Large intestine (tissue), 3 donors: Measurements from ENCODE around the gene LDB2. TPM values are rescaled to one million over a fixed set of nuclear protein-coding genes. Genes with fewer than 3 reads are reported as not detected.

Experiments
- DNase-seq, 2 donors: peaks; one replicate each; pipeline versions ENCODE4 v3.0.0 to v3.0.0-alpha.2; 2013
- H3K27ac ChIP-seq: one replicate; pipeline ENCODE4 v1.5.1; 2013; ENCODE audit warnings: low read length
- H3K27me3 ChIP-seq: 2 replicates; pipeline ENCODE4 v1.6.1; 2013; ENCODE audit warnings: low read length; ENCODE audit not compliant: control insufficient read depth, insufficient read depth
- H3K36me3 ChIP-seq: 2 replicates; pipeline ENCODE4 v1.6.1; 2013; ENCODE audit warnings: low read length; ENCODE audit not compliant: control insufficient read depth, insufficient read depth
- H3K4me1 ChIP-seq: one replicate; pipeline ENCODE4 v1.6.1; 2013; ENCODE audit warnings: low read length; ENCODE audit not compliant: control insufficient read depth, insufficient read depth
- H3K4me3 ChIP-seq: one replicate; pipeline ENCODE4 v1.5.1; 2013; ENCODE audit warnings: low read length
- H3K9me3 ChIP-seq: one replicate; pipeline ENCODE4 v1.6.1; 2013; ENCODE audit warnings: mild to moderate bottlenecking, low read depth, low read length, moderate library complexity; ENCODE audit not compliant: control insufficient read depth
- WGBS: methylation state at CpG from one replicate; pipeline ENCODE4 v1.1.5; 2013; ENCODE audit warnings: low lambda C conversion rate; ENCODE audit not compliant: insufficient coverage; 5-methylcytosine and 5-hydroxymethylcytosine counted together
- polyA plus RNA-seq: library from polyadenylated mRNA; unstranded; fragments of 120-200 nt; gene quantifications from one replicate; pipeline ENCODE4 v1.2.1, GENCODE V29; 2013

LDB2 gene
- polyA plus RNA-seq, 1 donor: 17.2 TPM

DNA sequence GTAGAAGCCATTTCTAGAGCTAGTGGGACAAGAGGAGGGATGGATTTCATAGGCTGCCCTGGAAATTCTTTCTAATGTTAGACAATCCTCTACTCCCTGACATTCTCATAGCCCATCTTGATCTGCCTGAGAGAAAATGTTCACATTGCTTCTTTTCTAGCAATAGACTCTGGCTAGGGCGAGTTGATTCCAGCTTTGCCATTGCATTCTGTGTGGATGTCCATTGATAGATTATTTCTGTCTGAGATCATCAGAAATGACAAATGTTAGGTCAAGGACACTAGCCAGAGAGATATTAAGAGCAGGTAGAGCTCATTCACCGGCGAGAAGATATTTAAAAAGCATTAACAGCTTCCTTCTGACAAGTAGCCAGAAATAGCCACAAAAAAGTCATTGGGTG, 184.7 kb downstream of the LDB2 start:
- Histone ChIP-seq H3K27me3 (no peaks in the 10 kb centered on the region), H3K4me1 (no peaks in the 10 kb centered on the region), H3K4me3 (no peak overlapping the region), H3K36me3 (no peaks in the 10 kb centered on the region), H3K9me3 (no peaks in the 10 kb centered on the region), H3K27ac (no peak overlapping the region)
- WGBS: no CpG with 5 or more reads among the region's 3 CpGs
- DNase-seq: no peak

- no peak overlapping the region for H3K4me3 ChIP-seq
- no peak for DNase-seq
- H3K9me3 ChIP-seq: no peaks in the 10 kb centered on the region
- H3K36me3 ChIP-seq: no peaks in the 10 kb centered on the region
- H3K4me1 ChIP-seq: no peaks in the 10 kb centered on the region
- no peak overlapping the region for H3K27ac ChIP-seq
- no peaks in the 10 kb centered on the region for H3K27me3 ChIP-seq
Observed at GRCh38 chr4:16713271-16713670, 185.2 kb downstream of the LDB2 start.

GRCh38 chr4:16710198-16710597, 188.2 kb downstream of the LDB2 start:
- no peak overlapping the region for H3K27ac ChIP-seq
- H3K27me3 ChIP-seq: no peaks in the 10 kb centered on the region
- H3K4me3 ChIP-seq: no peak overlapping the region
- H3K4me1 ChIP-seq: no peaks in the 10 kb centered on the region
- no peak for DNase-seq
- no CpG with 5 or more reads among the region's 3 CpGs for WGBS
- H3K36me3 ChIP-seq: no peaks in the 10 kb centered on the region
- no peaks in the 10 kb centered on the region for H3K9me3 ChIP-seq

DNA sequence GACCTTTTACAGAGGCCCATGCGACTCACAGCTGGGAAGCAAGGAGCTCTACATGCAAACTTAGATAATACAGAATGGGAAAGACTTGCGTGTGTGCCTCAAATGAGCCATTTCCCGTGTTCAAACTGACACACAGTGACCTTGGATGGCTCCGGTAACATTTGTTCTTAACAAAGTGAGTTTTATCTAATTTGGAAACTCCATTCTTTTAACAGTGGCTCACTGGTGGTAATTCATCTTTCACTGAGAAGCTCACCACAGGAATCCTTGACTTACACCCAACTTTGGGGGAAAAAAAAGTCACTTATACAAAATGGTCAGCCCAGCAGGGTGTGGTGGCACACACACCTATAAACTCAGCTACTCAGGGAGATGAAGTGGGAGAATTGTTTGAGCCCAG, 190.6 kb downstream of the LDB2 start:
- no peak for DNase-seq
- Histone ChIP-seq H3K9me3 (no peaks in the 10 kb centered on the region), H3K36me3 (no peaks in the 10 kb centered on the region), H3K27me3 (no peaks in the 10 kb centered on the region), H3K27ac (no peak overlapping the region), H3K4me1 (no peaks in the 10 kb centered on the region), H3K4me3 (no peak overlapping the region)
- WGBS: 80% methylated on average over 1 of the region's 4 CpGs

DNA sequence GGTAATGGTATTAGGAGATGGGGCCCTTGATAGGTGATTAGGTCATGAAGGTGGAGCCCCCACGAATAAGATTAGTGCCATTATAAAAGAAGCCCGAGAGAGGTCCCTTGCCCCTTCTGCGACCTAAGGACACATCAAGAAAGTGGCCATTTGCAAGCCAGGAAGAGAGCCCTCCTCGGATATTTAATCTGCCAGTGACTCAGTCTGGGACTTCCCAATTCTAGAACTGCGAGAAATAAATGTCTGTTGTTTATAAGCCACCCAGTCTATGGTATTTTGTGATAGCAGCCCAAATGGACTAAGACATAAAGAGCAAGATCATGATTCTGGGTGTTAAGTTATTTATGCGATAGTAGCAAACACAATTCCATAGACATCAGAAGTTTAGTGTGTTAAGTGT, 192.2 kb downstream of the LDB2 start:
- H3K4me3 ChIP-seq: no peak overlapping the region
- no peaks in the 10 kb centered on the region for H3K4me1 ChIP-seq
- no CpG with 5 or more reads among the region's 6 CpGs for WGBS
- H3K27me3 ChIP-seq: no peaks in the 10 kb centered on the region
- no peaks in the 10 kb centered on the region for H3K9me3 ChIP-seq
- H3K27ac ChIP-seq: no peak overlapping the region
- no peaks in the 10 kb centered on the region for H3K36me3 ChIP-seq
- no peak for DNase-seq

- H3K4me1 ChIP-seq: no peaks in the 10 kb centered on the region
- WGBS: no CpG with 5 or more reads among the region's 3 CpGs
Observed at GRCh38 chr4:16705341-16705740, 193.1 kb downstream of the LDB2 start.

DNA sequence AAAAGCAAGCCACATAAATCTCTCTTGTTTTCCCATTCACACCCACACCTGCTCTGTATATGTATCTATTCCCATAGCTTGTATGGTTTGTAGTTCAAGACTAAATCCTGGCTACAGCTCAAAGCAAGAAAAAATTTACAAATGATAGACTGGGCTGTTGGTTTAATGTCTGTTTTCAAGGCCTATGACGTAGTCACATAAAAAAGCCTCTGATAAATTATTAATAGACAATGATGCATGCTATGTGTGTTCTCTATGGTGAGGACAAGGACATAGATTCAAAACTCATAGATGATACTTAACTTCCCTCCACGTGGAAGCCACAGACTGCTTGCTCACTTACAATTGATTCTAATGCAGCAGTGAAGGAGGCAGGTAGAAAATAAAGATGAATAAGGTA, 194.0 kb downstream of the LDB2 start:
- WGBS: 67% methylated on average over 1 of the region's 2 CpGs
- H3K4me1 ChIP-seq: no peaks in the 10 kb centered on the region
- H3K27me3 ChIP-seq: no peaks in the 10 kb centered on the region
- H3K4me3 ChIP-seq: no peak overlapping the region
- DNase-seq: no peak
- no peak overlapping the region for H3K27ac ChIP-seq
- no peaks in the 10 kb centered on the region for H3K9me3 ChIP-seq
- no peaks in the 10 kb centered on the region for H3K36me3 ChIP-seq

More at GRCh38 chr4:16705341-16705740, 193.1 kb downstream of the LDB2 start:
- no peaks in the 10 kb centered on the region for H3K36me3 ChIP-seq
- H3K4me3 ChIP-seq: no peak overlapping the region
- H3K9me3 ChIP-seq: no peaks in the 10 kb centered on the region
- DNase-seq: no peak
- no peak overlapping the region for H3K27ac ChIP-seq
- no peaks in the 10 kb centered on the region for H3K27me3 ChIP-seq

- Histone ChIP-seq H3K27me3 (no peaks in the 10 kb centered on the region), H3K27ac (no peak overlapping the region), H3K4me1 (no peaks in the 10 kb centered on the region), H3K9me3 (no peaks in the 10 kb centered on the region), H3K36me3 (no peaks in the 10 kb centered on the region), H3K4me3 (no peak overlapping the region)
- DNase-seq: no peak
- WGBS: no CpG with 5 or more reads among the region's 1 CpG
Observed at GRCh38 chr4:16695896-16696295, 202.5 kb downstream of the LDB2 start.

GRCh38 chr4:16694884-16695276, 203.6 kb downstream of the LDB2 start:
- DNase-seq: no peak
- H3K4me1 ChIP-seq: no peaks in the 10 kb centered on the region
- H3K27ac ChIP-seq: no peak overlapping the region
- WGBS: 33% methylated on average over 1 of the region's 4 CpGs
- H3K4me3 ChIP-seq: no peak overlapping the region
- H3K27me3 ChIP-seq: no peaks in the 10 kb centered on the region
- no peaks in the 10 kb centered on the region for H3K36me3 ChIP-seq
- no peaks in the 10 kb centered on the region for H3K9me3 ChIP-seq

DNA sequence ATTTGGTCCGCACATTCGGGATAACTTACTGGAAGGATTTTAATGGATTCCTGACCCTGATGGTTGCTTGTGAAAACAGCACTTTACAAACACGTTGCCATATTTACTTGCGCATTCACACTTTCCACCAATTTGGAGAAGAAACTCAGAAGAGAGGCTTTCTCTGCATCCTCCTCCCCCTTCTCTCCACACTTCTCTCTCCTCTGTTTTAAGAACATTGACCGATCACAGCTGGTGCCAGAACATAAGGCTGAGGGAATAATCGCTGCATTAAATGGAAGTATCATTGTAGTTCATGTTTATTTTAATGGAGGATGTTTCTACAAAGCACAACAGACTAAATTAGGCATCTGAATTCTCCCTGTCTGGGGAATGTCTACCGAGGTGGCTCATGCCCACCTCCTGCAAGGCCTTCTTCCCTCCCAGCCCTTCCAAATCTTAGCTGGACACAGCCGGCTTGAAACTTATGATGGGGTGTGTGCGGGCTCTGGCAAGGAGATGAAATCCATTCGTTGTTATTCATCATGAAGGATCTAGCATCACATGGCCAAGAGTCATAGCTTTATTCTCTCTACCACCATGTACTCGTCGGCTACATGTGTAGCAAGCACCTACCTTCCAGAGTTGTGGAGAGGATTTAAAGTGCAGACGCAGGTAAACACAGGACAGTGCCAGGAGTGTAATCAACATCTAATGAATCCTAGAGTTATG, 204.1 kb downstream of the LDB2 start:
- Histone ChIP-seq H3K27ac (no peak overlapping the region), H3K4me1 (no peaks in the 10 kb centered on the region), H3K27me3 (no peaks in the 10 kb centered on the region), H3K9me3 (no peaks in the 10 kb centered on the region), H3K36me3 (no peaks in the 10 kb centered on the region), H3K4me3 (no peak overlapping the region)
- 50% methylated on average over 2 of the region's 13 CpGs for WGBS
- DNase-seq: peak in 1 of 2 donors; percentile 3

GRCh38 chr4:16693641-16694040, 204.8 kb downstream of the LDB2 start:
- H3K4me3 ChIP-seq: no peak overlapping the region
- H3K36me3 ChIP-seq: no peaks in the 10 kb centered on the region
- no peak overlapping the region for H3K27ac ChIP-seq
- no peak for DNase-seq
- no peaks in the 10 kb centered on the region for H3K9me3 ChIP-seq
- WGBS: 90% methylated on average over 2 of the region's 3 CpGs
- H3K4me1 ChIP-seq: no peaks in the 10 kb centered on the region
- no peaks in the 10 kb centered on the region for H3K27me3 ChIP-seq
